Measurements from ENCODE around the gene TNS3.

DNA sequence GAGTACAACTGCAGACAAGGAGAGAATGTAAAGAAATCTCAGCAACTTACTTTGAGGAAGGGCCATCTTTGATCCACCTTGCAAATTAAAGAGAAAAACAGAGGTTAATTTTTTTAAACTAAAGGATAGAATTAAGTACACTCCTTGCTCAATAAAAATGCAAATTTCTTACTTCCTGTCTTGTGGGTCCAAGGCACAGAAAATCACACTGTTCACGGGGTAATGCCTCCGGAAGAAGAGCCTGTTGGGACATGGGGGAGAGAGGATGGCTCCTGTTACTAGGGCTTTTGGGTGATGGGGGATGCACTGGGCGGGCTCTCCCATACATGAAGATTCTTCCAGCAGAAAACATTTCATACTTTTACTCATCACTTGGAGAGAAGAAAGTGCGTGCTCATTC is 301.8 kb downstream of the TNS3 start:
- TF ChIP-seq POLR2A (IDR thresholded peaks at IDR 0.05): no peak
- TF ChIP-seq, protein P1, sequence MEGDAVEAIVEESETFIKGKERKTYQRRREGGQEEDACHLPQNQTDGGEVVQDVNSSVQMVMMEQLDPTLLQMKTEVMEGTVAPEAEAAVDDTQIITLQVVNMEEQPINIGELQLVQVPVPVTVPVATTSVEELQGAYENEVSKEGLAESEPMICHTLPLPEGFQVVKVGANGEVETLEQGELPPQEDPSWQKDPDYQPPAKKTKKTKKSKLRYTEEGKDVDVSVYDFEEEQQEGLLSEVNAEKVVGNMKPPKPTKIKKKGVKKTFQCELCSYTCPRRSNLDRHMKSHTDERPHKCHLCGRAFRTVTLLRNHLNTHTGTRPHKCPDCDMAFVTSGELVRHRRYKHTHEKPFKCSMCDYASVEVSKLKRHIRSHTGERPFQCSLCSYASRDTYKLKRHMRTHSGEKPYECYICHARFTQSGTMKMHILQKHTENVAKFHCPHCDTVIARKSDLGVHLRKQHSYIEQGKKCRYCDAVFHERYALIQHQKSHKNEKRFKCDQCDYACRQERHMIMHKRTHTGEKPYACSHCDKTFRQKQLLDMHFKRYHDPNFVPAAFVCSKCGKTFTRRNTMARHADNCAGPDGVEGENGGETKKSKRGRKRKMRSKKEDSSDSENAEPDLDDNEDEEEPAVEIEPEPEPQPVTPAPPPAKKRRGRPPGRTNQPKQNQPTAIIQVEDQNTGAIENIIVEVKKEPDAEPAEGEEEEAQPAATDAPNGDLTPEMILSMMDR (IDR thresholded peaks at IDR 0.05): no peak
